ENCODE results near the gene BTG2.
A peak's percentile ranks its signal among the peaks of the same experiment; 100 is the strongest.
"Not testable (repeated sequence)": the region's sequence is repeated elsewhere in the genome, so short reads cannot be mapped to it uniquely, and the experiment has no call there.

BTG2 gene

DNA sequence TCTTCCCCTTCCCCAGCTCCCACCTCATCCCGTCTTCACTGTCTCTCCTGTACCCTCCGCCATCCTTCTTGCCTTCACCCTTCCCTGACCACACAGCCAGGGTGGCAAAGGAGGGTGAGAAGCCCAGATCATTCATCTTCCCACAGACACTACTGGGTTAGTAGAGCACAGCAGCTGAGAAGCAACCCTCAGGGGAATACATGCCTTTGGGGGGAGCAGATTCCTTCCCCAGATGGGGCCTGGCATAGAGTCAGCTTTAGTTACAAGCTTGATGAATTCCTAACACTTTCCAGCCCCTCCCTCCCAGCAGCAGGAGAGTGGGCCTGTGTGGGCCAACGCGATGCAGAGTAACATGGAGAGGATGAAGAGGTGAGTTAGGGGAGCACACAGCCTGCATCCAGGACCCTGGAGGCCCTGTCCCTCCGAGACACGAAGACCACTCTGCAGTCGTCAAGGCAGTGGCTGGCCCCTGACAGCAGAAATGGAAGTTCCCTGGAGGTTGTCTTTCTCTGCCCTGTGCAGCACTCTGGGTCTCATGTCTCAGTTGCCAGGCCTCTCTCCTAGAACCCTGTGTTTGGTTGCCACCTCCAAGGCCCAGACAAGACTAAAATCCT lies 8.8 kb upstream of the BTG2 start:
- DNase-seq: no peak

DNA sequence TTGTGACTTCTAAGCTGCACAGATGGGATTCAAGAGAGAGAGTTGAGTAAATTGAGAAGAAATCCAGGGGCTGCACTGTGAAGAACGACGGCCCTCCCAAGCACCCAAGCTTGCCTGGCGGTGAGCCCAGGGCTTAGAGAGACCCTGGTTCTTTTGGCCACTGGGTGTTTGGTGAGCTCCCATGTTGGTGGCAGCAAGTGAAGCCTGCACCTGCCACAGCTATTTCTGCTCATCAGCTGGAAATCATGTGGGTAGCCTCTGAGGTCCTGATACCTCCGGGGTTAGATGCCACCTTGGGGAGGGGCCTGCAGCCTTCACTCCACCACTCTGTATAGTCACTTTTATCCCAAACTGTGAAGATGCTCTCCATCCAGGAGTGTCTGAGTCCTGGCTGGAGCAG lies 6.2 kb upstream of the BTG2 start:
- DNase-seq: no peak

DNA sequence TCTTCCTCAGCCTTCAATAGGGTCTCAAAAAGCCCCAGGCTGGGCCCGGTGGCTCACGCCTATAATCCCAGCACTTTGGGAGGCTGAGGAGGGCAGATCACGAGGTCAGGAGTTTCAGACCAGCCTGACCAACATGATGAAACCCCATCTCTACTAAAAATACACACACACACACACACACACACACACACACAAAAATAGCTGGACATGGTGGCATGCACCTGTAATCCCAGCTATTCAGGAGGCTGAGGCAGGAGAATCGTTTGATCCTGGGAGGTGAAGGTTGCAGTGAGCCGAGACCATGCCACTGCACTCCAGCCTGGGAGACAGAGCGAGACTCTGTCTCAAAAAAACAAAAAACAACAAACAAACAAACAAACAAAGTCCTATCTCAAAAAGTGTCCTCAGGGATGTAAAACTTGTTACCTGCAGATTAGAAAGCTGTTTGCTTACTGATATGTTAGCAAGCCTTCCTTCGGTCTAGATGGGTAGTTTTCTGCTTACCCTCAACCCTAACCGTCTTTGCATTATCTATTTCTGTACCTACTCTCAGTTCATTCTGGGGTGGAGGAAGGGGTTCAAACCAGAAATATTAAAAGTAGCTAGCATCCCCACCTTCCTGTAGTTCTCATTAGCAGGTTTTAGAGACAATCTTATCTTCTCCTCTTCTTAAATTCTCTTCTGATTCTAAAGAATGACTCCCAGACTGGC lies 5.4 kb upstream of the BTG2 start:
- DNase-seq: not testable (repeated sequence)

DNA sequence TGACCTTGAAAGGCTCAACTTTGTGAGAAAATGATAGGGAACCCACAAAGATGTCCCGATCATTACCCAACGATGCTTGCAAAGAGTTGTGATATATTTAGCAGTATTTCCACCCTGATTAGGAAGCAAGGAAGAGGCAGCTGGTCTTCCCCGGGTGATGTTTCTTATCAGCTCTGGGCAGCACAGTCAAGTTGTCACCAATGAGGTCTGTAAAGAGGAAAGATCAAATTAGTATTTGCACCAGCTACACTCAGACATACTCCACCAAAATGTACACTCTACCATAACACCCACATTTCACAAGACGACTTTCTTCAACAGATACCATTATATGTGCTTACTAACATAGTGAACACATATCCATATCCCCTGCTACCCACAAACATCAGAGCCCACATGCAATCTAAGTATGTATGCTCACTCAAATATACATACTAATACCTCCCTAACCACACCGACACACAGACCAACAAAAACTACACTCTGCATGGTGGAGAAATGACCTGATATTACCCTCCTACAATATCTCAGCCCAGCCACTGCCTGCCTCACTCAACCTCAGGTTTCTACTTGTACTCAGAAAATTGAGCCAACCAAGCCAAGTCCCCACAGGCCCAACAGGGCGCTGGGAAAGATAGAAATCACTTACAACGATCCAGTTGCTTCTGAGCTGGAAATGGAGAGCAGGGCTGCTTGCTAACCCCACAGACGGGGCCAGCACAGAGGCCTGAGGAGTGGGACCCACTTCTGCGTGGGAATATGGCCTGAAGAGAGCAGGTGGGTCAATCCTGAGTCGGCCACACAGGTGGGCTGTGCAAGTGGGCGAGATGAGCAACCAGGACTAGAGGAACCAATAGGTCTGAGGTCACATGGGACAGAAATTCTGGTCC lies 4.6 kb upstream of the BTG2 start:
- no peak for DNase-seq

DNA sequence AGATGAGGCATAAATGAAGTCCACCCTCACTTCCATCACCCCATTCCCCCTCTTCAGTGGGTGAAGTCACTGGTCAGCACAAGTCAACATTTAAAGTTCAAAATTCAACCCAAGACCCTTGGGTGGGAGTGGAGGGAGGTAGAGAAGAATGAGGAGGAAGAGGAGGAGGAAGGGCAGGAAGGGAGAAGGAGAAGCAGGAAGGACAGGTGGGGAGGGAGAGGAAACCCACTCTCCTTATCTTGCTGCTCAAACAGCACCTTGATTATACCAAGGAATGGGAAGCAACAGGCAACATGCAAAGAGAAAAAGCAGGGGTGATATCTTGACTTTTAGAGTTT lies 4.0 kb upstream of the BTG2 start:
- DNase-seq: no peak

DNA sequence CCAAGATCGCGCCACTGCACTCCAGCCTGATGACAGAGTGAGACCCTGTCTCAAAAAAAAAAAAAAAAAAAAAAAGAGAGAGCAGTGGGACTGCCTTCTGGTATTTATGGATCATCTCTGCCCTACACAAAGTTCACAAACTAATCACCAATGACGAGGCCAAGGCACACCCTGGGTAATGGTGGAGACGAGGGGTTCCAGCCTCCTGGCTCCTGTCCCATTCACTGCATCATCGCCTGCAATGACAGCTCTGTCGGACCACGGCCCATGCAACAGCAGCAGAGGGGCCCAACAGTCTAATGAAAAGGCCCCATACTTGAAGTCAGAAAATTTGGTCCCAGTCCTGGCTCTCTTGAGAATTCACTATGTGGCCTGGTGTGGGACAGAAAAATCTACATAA lies 2.9 kb upstream of the BTG2 start:
- no peak for DNase-seq

DNA sequence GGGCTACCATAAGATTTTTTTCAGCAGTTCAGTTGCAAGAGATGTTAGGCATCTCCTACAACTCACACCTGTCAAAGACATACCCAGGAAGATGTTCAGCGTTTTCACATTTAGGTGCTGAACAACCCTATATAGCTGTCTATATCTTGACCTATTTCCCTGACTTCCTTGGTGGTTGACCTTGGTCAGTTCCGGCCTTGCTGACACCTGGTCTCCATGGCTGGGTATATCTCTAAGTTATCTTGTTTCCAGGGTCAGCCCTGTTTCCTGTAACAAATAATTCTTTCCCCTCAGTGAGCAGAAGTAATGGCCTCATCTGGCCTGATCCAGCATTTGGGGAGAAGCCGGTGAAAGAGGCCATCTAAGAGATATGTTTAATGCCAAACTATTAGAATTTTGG lies 2.4 kb upstream of the BTG2 start:
- DNase-seq: no peak

DNA sequence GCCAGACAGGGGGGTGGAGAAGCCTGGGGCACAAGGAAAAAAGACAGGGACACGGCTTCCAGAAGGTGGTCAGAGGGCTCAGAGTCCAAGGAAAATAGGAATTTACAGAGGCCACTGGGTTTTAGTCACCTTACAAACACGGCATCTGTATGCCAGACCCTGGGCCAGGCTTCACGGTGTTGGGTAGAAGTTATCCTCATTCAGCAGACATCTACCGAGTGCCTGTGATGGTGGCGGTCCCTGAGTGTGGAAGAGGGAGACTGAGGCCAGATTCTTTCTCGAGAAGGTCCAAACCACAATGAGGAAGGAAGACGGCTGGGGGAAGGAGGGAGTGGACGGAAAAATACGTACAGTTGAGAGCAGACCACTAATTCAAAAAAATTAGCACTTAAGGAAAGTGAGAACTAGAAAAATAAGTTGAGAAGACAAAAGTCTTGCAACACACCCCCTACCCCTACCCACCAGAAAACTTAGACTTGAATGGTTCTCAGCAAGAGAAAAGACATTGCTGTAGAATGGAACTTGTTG lies 864 bp upstream of the BTG2 start:
- no peak for DNase-seq

DNA sequence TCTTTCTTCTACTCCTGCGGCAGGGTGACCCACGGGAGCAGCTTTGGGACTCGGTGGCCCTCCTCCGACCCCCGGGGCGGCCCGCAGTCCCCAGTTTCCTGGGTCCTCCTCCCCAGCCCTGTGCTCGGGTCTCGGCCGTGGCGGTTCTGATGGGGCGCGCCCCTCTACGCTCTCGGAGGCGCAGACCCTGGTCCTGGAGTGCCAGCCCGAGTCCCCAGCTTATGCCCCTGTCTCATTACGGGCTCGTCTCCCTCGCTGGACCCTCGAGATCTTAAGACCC lies 430 bp downstream of the BTG2 start:
- DNase-seq: no peak

DNA sequence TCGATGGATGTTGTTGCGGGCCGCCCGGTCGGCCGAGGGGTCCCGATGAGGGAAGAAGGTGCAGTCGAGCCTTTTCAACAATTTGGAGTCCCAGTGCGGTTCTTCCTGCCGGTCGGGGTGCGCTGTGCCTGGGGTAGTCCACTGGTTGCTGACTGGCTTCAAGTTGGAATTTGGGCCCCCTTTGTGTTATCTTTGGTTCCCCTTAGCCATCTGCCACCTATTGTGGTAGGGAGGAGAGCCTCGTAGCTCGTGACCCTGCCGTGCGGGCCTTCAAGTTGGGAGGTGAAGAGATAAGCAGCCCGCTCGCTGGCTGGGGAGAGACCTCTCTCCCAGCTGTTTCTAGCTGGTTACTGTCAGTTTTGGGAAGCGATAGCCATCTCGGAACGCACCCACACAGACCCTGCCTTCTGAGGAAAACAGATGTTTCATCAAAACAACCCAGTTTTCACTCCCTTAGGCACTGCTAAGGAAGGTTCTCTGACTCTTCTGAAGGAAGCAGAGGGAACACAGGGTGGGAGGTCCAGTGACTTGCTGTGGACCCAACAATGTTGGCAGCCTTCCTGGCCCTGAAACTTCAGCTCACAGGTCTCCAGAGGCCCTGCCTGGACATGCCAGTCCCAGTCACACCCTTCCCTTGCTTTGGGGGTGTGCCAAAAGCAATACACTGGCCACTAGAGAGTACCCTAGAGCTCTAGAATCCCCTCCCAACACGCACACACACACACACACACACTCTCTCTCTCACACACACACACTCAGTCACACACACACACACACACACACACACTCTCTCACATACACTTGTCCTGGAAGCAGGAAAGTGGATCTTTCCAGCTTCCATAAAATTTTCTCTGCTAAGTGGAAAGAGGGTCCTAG lies 1.0 kb downstream of the BTG2 start:
- peak; percentile 48 for DNase-seq

DNA sequence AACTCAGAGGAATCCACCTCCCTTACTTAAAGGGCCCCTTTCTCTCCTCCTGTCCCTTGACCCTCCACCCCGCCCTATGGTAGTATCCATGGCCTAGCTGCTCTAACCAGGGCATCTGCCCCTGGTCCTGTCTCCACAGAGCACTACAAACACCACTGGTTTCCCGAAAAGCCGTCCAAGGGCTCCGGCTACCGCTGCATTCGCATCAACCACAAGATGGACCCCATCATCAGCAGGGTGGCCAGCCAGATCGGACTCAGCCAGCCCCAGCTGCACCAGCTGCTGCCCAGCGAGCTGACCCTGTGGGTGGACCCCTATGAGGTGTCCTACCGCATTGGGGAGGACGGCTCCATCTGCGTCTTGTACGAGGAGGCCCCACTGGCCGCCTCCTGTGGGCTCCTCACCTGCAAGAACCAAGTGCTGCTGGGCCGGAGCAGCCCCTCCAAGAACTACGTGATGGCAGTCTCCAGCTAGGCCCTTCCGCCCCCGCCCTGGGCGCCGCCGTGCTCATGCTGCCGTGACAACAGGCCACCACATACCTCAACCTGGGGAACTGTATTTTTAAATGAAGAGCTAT lies 1.7 kb downstream of the BTG2 start:
- no peak for DNase-seq

DNA sequence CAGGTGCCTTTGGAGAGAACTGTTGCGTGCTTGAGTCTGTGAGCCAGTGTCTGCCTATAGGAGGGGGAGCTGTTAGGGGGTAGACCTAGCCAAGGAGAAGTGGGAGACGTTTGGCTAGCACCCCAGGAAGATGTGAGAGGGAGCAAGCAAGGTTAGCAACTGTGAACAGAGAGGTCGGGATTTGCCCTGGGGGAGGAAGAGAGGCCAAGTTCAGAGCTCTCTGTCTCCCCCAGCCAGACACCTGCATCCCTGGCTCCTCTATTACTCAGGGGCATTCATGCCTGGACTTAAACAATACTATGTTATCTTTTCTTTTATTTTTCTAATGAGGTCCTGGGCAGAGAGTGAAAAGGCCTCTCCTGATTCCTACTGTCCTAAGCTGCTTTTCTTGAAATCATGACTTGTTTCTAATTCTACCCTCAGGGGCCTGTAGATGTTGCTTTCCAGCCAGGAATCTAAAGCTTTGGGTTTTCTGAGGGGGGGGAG lies 2.4 kb downstream of the BTG2 start:
- DNase-seq: no peak

DNA sequence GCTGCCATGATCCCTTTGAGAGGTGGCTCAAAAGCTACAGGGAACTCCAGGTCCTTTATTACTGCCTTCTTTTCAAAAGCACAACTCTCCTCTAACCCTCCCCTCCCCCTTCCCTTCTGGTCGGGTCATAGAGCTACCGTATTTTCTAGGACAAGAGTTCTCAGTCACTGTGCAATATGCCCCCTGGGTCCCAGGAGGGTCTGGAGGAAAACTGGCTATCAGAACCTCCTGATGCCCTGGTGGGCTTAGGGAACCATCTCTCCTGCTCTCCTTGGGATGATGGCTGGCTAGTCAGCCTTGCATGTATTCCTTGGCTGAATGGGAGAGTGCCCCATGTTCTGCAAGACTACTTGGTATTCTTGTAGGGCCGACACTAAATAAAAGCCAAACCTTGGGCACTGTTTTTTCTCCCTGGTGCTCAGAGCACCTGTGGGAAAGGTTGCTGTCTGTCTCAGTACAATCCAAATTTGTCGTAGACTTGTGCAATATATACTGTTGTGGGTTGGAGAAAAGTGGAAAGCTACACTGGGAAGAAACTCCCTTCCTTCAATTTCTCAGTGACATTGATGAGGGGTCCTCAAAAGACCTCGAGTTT lies 3.1 kb downstream of the BTG2 start:
- DNase-seq: no peak

DNA sequence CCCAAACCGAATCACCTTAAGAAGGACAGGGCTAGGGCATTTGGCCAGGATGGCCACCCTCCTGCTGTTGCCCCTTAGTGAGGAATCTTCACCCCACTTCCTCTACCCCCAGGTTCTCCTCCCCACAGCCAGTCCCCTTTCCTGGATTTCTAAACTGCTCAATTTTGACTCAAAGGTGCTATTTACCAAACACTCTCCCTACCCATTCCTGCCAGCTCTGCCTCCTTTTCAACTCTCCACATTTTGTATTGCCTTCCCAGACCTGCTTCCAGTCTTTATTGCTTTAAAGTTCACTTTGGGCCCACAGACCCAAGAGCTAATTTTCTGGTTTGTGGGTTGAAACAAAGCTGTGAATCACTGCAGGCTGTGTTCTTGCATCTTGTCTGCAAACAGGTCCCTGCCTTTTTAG lies 3.6 kb downstream of the BTG2 start:
- no peak for DNase-seq

DNA sequence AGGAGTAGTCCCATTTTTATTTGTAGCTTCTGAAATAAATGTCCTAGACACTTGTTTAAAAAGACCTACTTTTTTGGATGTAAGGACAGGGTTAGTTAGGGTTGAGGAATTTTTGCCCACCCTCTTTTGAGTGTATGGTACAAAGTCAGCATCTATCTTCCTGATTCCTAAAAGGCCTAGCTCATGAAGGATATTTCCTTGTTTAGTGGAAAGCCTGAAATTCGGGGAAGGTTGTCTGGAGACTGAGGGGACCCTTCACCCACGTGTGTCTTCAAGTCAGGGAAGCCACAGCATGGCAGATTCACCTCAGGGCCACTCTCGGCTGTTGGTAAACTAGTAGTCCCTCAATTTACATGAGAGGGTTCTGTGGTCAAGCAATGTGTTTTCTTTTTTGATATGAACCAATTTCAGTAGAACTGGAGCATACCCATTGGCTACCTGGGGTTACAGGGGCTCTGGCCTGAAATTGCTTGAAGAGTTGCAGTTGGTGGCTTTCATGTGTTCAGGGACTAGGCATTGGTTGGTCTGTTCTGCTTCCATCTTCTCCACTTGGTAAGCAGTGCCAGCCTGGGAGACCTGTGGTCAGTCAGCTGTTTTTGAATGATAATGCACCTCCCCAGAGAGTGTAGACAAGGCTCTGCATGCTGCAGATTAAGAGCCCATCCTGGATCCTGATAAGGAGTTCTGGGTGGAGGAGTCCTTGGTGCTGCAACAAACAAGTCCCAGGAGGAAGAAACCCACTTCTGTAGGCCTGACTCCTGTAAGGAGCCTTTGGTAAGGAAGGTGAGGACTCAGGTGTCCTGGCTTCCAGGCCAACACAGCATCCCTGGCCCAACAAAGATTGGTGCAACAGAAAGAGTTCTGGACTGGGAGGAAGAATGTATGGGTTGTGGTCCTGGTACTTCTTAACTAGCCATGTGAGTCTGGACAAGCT lies 6.3 kb downstream of the BTG2 start:
- DNase-seq: no peak

DNA sequence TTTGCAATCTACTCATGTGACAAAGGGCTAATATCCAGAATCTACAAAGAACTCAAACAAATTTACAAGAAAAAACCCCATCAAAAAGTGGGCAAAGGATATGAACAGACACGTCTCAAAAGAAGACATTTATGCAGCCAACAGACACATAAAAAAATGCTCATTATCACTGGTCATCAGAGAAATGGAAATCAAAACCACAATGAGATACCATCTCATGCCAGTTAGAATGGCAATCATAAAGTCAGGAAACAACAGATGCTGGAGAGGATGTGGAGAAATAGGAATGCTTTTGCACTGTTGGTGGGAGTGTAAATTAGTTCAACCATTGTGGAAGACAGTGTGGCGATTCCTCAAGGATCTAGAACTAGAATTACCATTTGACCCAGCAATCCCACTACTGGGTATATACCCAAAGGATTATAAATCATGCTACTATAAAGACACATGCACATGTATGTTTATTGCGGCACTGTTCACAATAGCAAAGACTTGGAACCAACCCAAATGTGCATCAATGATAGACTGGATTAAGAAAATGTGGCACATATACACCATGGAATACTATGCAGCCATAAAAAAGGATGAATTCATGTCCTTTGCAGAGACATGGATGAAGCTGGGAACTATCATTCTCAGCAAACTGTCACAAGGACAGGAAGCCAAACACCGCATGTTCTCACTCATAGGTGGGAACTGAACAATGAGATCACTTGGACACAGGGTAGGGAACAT lies 8.9 kb downstream of the BTG2 start:
- not testable (repeated sequence) for DNase-seq

DNA sequence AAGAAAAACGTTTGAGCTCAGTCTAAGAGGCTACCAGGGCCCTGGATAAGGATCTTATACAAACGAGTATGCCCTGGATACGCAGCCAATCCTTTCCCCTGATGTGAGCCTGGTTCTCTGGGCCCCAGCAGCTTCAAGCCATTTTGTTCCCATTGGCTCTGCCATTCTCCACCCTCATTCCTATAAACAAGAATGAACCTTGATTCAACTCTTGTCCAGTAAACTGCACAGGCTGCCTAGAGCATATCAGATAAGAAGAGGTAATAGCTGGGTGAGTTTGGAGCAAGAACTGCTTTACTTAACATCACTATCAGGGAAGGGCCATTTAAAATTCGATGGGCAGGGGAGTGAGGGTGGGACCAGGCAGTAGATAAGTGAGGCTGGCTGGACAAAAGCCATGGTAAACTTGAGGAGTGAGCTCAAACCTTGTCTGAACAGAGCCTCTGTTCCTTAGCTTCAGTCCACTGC lies 11.3 kb downstream of the BTG2 start:
- DNase-seq: no peak

DNA sequence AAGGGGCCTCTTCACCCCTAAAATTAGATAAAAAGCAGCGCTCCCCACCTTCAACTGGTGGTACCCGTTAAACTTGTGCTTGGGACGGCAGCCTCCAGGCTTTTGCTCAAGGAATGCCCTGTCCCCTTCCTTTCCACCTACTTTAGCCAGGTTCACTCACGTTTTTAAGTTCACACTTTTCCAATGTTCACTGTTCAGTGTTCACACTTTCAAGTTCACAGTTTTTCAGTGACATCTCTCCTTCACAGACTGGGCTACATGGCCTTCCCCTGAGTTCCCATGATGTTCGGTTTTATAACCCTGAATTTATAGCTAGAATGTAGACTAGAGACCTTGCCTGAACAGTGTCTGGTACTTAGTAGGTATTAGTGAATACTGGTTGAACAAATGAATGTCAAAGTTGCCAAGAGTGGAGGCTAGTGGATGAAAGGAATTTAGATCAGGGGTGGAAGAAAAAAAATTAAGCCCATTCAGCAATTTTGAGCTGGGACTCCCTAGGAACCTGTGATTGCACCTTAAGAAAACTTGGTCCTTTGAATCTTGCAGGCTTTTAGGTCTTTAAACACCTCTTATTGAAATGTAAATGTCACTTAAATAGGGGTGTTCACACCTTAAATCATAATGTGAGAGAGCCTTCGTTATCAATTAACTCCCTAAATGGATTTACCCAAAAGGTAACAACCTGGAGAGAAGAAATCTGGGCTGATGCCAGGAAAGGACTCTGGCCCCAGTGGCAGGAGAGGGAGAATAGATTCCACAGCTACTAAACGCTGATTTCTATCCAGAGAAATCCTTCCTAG lies 12.3 kb downstream of the BTG2 start:
- DNase-seq: no peak

DNA sequence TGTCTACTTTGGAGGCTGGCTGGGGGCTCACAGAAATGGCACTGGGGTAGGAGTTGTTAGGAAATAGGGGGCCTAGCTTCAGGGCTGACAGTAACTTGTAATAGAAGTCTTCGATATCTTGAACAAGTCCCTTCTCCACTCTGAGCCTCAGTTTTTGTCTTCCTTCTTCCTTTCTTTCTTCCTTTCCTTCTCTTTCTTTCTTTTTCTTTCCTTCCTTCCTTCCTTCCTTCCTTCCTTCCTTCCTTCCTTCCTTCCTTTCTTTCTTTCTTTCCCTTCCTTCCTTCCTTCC lies 12.9 kb downstream of the BTG2 start:
- no peak for DNase-seq

All from NCI-H446 treated with DMSO at 0.1 percent for 48 hours (cell line).